Peyer's patch (tissue), 4 donors: ENCODE data around the gene RASGRF2. TPM values are rescaled to one million over a fixed set of nuclear protein-coding genes. Genes with fewer than 3 reads are reported as not detected.

Experiments used
- DNase-seq, 3 donors: peaks; one replicate each; pipeline ENCODE4 v3.0.0-alpha.2; 2017 to 2019
- H3K27ac ChIP-seq, 4 donors: fragments of 200-600 bp; sonication (generic); one replicate each; pipeline ENCODE4 v1.5.1; 2016 to 2019
- H3K27me3 ChIP-seq, 2 donors: fragments of 200-600 bp; sonication (generic); one replicate each; pipeline ENCODE4 v1.5.1; 2019
- H3K36me3 ChIP-seq, 3 donors: fragments of 200-600 bp; sonication (generic); one replicate each; pipeline ENCODE4 v1.5.1; 2016 to 2019
- H3K4me1 ChIP-seq, 4 donors: fragments of 200-600 bp; sonication (generic); one replicate each; pipeline ENCODE4 v1.5.1; 2016 to 2019
- H3K4me3 ChIP-seq, 4 donors: fragments of 200-600 bp; sonication (generic); 1 replicate in 3 of 4; 2 replicates in 1 of 4; pipeline ENCODE4 v1.5.1; 2016 to 2019; ENCODE audit warnings: mild to moderate bottlenecking in 1 of 4
- H3K9me3 ChIP-seq, 4 donors: fragments of 200-600 bp; sonication (generic); one replicate each; pipeline ENCODE4 v1.5.1; 2016 to 2019; ENCODE audit warnings: mild to moderate bottlenecking in 1 of 4
- POLR2A ChIP-seq, 2 donors: fragments of 450-650 bp; IDR thresholded peaks; one replicate each; pipeline ENCODE4 v1.5.1; 2017; ENCODE audit warnings: antibody characterized with exemption in 2 of 2, mild to moderate bottlenecking in 2 of 2, moderate library complexity in 2 of 2
- total RNA-seq, 4 donors: library from RNA; depleted of rRNA; stranded (reverse); fragments of >200 nt; gene quantifications; one replicate each; pipeline ENCODE4 v1.1.0, GENCODE V29; 2016
- TF ChIP-seq, protein P1 (sequence below), 6 experiments: fragments of 450-650 bp in 4 of 6; fragments of 200-600 bp in 2 of 6; sonication (generic) in 1 of 6; IDR thresholded peaks; one replicate each; pipeline ENCODE4 v1.5.1; 2017 to 2019; ENCODE audit warnings: antibody characterized with exemption in 6 of 6, mild to moderate bottlenecking in 3 of 6, moderate library complexity in 1 of 6

Gene RASGRF2
- total RNA-seq, 4 donors from 2014 or later, result 6.0 to 17.3 (median 8.7) TPM

DNA sequence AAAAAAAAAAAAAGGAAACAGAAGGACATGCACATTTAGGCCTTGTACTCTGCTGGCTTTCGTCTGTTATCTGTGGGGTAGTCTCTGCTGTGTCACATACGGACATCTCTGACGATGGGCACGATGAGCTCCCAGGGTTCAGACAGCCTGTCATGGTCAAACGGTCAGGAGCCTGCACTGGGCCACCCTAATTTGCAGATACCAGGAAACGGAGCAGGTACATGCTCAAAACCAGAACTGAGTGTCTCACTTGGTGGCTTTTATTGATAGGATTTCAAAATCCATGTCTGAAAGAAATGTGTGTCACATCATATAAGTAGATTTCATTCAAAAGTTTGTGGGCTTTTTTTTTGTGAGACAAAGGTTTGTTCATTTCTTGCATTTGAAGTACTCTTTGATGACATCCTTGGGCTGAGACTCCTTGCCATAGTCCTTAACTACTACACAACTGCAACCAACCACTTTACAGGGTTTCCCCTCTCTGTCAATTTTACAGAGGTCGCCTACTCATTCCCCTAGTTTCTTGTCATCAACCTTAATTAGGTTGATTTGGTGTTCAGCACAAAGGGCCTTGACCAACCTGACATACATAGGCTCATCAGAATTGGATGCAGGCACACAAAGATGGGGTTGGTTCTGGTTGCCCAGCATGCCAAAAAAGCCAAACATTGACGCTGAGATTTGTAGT lies 281.9 kb downstream of the RASGRF2 start:
- Histone ChIP-seq H3K9me3 (no peaks in the 10 kb centered on the region), H3K4me1 (no peaks in the 10 kb centered on the region), H3K27ac (no peak overlapping the region), H3K27me3 (no peaks in the 10 kb centered on the region), H3K4me3 (no peak overlapping the region), H3K36me3 (no peaks in the 10 kb centered on the region)
- no peak for DNase-seq
- TF ChIP-seq POLR2A (IDR thresholded peaks at IDR 0.05), result no peak
- TF ChIP-seq, protein P1, sequence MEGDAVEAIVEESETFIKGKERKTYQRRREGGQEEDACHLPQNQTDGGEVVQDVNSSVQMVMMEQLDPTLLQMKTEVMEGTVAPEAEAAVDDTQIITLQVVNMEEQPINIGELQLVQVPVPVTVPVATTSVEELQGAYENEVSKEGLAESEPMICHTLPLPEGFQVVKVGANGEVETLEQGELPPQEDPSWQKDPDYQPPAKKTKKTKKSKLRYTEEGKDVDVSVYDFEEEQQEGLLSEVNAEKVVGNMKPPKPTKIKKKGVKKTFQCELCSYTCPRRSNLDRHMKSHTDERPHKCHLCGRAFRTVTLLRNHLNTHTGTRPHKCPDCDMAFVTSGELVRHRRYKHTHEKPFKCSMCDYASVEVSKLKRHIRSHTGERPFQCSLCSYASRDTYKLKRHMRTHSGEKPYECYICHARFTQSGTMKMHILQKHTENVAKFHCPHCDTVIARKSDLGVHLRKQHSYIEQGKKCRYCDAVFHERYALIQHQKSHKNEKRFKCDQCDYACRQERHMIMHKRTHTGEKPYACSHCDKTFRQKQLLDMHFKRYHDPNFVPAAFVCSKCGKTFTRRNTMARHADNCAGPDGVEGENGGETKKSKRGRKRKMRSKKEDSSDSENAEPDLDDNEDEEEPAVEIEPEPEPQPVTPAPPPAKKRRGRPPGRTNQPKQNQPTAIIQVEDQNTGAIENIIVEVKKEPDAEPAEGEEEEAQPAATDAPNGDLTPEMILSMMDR (IDR thresholded peaks at IDR 0.05), result no peak

DNA sequence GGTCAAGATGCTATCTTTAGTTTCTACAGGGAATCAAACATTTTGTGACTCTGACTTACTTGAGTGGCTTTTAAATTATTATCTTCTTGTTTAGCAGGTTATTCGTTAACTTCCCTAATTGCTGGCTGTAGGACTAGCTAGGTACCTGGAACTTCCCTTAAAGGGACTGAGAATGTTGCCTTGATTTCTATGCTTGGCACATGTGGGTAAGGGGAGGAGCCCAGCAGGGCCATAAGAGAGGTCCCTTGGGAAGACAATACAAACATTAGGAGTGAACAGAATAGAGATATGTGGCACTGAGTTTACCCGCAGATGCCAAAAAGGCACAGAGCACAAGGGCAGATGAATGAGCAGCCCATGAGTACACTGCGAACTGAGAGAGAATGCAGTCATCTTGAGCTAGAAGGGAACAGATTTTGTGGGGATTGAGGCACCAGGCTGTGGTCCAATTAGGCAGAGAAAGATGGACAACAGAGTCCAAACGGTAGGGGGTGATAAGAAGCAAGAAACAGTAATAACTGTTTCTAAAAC lies 282.8 kb downstream of the RASGRF2 start:
- Histone ChIP-seq H3K36me3 (no peaks in the 10 kb centered on the region), H3K27me3 (no peaks in the 10 kb centered on the region), H3K9me3 (no peaks in the 10 kb centered on the region), H3K4me3 (no peak overlapping the region), H3K4me1 (no peaks in the 10 kb centered on the region), H3K27ac (no peak overlapping the region)
- TF ChIP-seq, protein P1 (IDR thresholded peaks at IDR 0.05), result no peak
- TF ChIP-seq POLR2A (IDR thresholded peaks at IDR 0.05), result no peak
- DNase-seq, result no peak

DNA sequence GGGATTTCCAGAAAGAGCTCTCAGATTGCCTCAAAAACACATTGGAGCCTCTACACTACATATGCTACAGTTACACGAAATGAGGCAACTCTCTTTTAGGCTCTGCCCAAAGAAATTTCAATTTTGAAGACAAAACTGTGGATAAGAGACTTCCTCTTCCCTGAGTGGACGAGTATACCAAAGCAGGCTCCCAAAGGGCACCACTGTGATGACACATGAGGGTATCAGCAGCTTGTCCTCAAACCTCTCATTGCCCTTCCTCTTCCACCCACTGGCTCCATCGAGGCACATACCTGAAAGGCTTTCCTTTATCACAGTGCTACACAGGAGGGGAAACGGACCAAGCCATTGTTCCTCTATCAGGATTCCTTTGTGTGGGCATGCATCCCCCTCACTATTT lies 284.3 kb downstream of the RASGRF2 start:
- no peak for DNase-seq
- no peak overlapping the region for H3K27ac ChIP-seq
- H3K9me3 ChIP-seq, result no peaks in the 10 kb centered on the region
- TF ChIP-seq POLR2A (IDR thresholded peaks at IDR 0.05), result no peak
- TF ChIP-seq, protein P1 (IDR thresholded peaks at IDR 0.05), result no peak
- H3K27me3 ChIP-seq, result no peaks in the 10 kb centered on the region
- no peaks in the 10 kb centered on the region for H3K4me1 ChIP-seq
- no peak overlapping the region for H3K4me3 ChIP-seq
- no peaks in the 10 kb centered on the region for H3K36me3 ChIP-seq

DNA sequence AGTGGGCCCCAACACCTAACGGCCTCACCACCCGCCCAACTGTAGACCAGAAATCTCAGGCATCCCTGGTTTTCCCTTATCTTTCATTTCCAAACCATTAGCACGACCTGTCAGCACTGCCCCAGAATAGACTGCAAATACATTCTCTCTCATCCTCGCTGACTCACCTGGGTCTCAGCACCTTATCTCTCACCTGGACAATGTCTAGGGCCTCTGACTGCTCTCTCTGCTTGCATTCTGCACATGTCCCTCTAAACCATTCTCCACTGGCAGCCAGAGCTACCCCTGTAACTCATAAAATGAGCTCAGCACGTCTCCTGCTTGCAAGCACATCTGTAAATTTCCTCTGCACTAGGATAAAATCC lies 285.7 kb downstream of the RASGRF2 start:
- Histone ChIP-seq H3K27ac (no peak overlapping the region), H3K9me3 (no peaks in the 10 kb centered on the region), H3K4me3 (no peak overlapping the region), H3K4me1 (no peaks in the 10 kb centered on the region), H3K36me3 (no peaks in the 10 kb centered on the region), H3K27me3 (no peaks in the 10 kb centered on the region)
- TF ChIP-seq, protein P1 (IDR thresholded peaks at IDR 0.05), result no peak
- no peak for TF ChIP-seq POLR2A (IDR thresholded peaks at IDR 0.05)
- no peak for DNase-seq

DNA sequence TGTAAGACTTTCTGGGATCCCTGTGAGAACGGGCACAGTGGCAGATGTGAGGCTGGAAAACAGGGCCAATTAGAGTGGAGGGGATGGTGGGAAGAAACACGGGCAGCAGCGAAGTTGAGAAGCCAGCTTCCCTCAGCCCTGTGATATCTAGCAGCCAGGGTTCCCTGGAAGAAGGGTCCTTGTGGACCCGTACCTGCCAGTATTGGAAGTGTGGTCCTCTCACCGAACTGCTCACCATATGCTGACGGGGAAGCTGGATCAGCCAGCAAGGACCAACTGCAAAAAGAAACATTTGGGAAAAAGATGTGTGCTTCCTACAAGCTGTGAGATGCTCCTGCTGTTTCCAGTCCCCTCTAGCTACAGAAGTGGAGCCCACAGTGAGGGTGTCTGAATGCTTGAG lies 286.5 kb downstream of the RASGRF2 start:
- DNase-seq, result no peak
- no peaks in the 10 kb centered on the region for H3K9me3 ChIP-seq
- H3K27ac ChIP-seq, result no peak overlapping the region
- no peaks in the 10 kb centered on the region for H3K36me3 ChIP-seq
- H3K27me3 ChIP-seq, result no peaks in the 10 kb centered on the region
- no peak for TF ChIP-seq POLR2A (IDR thresholded peaks at IDR 0.05)
- TF ChIP-seq, protein P1 (IDR thresholded peaks at IDR 0.05), result no peak
- no peak overlapping the region for H3K4me3 ChIP-seq
- no peaks in the 10 kb centered on the region for H3K4me1 ChIP-seq
